NCI-H226 (cell line): ENCODE data around the gene FKBP1B.
A peak's percentile ranks its signal among the peaks of the same experiment; 100 is the strongest.

Experiments used
- DNase-seq: peaks from one replicate; pipeline ENCODE4 v3.0.0-alpha.2; 2015

Gene FKBP1B

DNA sequence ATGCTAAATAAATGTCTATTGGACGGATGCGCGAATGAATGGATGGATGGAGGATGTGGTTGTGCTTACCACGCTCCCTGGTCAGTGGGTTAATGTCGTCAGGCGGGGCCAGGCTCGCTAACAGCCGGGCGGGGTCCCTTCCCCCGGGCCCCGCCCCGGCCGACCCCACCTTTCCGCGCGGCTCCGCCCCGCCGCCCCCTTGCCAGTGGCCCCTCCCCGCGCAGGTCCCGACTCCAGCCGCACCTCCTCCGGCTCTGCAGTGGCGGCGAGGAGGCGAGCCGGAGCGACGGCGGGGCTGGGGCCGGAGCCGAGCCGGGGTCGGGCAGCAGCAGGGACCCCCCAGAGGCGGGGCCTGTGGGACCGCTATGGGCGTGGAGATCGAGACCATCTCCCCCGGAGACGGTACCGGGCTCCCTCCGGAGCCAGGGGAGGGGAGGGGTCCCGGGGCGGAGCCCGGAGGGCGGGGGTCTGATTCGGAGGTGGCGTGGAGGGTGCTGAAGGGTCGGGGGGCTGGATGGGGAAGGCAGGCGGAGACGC lies at the start of gene FKBP1B:
TSS of gene FKBP1B (plus strand) at position 257 of the 537 bp plus-strand sequence. CDS start at position 366, 109 bp downstream.
- peak; percentile 39 for DNase-seq

DNA sequence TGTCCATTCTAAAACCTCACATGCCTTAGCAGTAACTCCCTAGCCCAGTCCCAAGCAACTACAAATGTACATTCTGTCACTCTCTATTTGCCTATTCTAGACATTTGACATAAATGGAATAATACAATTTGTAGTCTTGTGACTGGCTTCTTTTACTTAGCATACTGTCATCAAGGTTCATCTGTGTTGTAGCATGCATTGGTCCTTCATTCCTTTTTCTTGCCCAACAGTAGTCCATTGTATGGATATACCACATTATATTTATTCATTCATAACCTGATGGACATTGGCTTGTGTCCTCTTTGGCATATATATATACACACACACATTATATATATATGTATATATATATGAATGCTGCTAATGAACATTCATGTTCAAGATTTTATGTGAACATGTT lies 41.8 kb upstream of the FKBP1B start:
- DNase-seq: no peak

DNA sequence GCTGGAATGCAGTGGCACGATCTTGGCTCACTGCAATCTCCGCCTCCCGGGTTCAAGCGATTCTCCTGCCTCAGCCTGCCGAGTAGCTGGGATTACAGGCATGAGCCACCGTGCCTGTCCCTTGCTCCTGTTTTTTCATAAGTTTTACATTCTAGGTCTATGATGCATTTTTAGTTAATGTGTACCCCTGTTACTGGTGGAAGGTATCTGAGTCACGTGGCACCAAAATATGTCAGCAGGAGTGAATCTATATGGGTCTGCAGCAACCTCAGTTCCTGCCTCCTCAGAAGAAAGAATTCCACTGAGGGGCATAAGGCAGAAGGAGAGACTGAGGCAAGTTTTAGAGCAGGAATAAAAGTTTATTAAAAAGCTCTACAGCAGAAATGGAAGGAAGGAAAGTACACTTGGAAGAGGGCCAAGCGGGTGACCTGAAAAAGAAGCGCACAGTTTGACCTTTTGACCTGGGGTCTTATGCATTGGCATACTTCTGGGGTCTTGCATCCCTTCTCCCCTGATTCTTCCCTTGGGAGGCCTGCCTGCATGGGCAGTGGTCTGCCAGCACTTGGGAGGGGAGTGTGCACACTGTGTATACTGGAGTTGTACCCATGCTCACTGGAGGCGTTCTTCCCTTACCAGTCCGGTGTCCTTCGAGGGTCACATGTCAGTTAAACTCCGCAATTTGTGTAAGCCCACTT lies 40.7 kb upstream of the FKBP1B start:
- no peak for DNase-seq

DNA sequence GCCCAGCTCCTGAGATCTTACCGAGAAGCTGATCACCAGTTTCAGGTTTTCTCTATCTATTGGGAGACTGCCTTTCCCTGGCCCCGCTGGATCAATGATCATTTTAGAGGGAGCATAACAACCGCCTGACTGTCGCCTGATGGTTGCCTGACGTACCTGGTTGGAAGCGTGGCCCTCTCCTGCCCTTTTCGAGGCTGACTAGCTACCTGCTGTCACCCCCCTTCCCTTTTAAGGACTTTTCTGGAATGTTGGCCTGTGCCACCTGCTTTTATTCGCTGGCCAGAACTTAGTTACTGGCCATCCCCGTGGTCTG lies 40.2 kb upstream of the FKBP1B start:
- DNase-seq: no peak

DNA sequence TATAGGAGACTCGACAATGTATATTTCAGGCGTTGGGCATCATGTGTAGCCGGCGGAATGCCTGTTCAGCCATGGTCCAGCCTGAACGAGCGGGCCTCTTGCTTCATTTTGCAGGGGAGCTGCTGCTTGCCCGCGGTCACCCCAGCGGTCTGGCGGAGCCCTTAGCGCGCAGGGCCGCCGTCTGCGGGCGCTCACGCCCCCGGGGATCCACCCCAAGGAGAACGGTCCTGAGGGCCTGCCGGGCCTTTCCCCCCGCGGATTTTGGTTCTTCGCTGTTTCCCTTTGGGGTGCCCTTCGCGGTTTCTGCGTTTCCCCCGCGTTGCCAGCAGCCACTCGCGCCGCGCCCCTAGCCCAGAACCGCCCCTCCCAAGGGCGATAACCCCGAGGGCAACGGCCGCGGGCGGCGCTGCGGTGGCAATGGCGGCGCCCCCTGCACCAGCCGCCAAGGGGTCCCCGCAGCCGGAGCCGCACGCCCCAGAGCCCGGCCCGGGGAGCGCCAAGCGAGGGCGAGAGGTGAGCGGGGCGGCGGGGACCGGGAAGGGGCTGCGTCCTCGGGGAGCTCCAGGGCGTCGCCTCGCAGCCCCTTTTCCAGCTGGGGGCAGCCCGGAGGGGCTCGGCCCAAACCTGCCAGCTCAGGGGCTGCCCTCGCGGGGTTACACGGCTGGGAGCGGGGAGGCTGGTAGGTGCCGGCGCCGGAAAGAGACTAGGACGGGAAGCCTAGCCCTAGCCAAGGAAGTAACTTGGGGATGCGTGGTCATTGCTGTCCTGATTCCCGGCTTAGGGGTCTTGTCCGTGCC lies 39.7 kb upstream of the FKBP1B start, which contains the start of gene MFSD2B:
TSS of gene MFSD2B (plus strand) at position 406 of the 797 bp plus-strand sequence. CDS start at position 418, 12 bp downstream.
- no peak for DNase-seq

DNA sequence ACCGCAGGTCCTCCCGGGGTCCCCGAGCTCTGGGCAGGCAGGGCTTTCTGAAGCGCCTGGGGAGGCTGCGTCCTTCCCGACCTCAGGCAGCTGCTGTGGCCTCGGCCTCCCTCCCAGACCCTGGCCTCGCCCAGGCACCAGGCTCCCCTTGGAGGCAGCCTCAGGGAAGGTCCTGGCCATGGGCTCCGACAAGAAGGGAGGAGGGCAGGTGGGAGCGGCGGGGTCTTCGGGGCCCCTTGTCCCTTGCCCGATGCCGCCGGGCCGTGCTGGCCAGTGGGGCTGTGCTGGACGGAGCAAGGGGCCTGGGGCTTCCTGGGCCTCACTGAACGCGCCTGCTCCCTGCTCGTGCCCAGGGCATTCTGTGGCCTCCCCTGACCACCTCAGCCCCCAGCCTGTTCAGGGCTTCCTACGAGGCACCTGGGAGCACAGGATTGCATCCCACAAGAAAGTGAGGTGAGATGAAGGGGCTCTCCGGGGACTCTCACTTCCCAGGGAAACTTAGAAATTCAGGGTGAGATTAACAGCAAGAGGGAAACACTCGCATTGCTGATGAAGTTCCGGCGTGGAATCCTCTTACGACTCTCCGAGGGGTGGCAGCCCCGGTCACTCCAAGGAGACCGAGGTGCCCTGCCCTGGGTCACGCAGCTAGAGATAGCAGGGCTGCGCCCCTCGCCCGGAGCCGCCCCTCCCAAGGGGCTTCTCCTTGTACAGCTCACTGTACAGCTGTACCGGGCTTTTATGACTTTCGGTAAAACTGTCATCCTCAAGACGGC lies 38.9 kb upstream of the FKBP1B start:
- no peak for DNase-seq

DNA sequence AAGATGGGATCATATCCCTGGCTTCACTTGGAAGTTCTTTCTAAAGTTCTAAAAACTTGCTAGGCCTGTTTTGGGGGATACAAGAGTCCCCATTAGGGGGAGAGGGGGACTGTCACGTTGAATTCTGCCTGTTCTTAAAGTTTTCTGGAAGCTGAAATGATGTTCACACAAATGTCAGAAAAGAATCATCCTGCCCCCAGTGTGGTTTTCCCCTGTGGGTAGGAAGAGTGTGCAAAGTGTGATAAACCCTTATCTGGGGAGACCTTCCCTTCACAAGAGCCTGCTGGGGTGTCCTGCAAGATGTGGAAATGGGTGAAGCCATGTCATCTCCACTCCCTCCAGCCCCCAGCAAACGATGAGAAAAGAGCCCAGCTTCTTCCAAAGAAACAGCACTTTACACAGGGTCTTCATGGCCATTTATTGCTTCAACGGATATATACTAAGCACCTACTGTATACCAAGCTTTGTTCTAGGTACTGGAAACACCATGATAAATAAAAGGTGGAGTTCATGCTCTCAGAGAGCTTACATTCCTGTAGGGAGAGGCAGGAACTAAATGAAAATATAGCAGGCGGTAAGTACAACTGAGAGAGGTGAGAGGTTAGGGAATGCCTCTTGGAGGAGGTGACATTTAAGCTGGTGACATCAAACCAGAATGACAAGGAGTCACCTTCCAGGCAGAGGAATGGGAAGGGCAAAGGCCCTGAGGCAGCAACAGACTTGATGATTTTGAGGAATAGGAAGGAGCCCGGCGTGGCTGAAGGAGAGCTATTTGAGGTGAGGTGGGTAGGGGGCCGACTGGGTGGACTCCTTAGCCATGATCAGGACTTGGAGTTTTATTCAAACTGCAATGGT lies 38.1 kb upstream of the FKBP1B start:
- no peak for DNase-seq

DNA sequence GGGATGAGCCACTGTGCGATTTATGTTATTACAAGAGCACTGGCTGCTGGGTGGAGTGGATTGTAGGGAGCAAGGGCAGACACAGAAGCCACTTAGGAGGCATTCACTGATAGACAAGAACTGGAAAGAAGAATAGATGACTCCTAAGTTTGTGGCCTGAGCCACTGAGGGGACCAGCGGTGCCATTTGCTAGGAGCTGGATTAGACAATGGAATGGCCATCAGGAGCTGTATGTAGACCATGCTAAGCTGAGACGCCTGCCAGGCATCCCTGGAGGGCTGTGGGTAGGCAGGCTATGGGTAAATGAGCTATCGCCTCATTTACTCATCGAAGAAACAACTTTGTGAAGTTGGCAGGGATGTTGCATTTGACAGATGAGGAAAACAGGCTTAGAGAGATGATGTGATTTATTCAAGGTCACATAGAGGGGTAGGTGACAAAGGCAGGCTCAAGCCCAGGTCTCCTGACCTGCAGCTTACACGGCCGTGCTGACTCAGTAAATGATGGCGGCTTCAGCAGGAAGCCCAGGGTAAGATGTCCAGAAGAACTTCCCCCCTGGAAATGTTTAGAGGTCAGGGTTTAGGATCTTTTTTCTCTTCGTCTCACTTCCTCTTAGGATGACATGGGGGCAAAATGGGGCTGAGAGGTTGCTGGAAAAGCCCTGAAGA lies 36.9 kb upstream of the FKBP1B start:
- no peak for DNase-seq

DNA sequence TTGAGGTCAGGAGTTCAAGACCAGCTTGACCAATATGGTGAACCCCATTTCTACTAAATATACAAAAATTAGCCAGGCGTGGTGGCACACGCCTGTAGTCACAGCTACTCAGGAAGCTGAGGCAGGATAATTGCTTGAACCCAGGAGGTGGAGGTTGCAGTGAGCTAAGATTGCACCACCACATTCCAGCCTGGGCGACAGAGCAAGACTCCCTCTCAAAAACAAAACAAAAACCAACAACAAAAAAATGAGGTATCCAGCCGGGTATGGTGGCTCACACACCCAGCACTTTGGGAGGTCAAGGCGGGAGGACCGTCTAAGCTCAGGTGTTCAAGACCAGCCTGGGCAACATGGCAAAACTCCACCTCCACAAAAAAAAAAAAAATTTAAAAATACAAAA lies 34.6 kb upstream of the FKBP1B start:
- peak; percentile 25 for DNase-seq

DNA sequence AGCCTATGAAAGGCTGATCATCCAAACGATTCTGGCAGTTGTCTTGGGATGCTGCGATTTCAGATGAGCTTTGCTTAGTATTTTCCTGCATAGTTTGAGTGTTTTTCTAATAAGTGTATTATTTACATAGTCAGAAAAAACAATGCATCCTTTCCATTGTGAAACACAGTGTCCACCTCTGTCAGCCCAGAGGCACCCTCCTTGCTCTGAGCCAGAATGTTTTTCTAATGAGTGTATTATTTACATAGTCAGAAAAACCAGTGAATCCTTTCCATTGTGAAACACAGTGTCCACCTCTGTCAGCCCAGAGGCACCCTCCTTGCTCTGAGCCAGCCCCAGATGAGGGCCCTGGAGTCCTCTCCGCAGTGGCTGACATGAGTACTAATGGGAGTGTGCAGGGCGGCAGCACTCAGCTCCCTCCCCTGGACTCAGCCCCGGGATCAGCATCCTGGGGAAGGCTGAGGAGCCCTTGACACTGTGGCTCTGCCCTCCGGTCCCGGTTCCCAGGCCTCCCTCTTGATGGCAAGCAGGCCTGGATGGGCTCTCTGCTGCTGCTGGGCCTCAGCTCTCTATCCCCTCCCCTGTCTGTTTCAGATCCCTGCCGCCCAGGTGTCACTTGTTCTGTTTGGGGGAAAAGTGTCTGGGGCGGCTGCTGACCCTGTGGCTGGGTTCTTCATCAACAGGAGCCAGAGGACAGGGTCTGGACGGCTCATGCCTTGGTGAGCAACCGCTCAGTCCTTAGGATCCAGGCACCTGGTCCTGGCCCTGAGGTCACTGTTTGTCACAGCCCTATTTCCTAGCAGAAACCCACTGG lies 33.8 kb upstream of the FKBP1B start:
- DNase-seq: peak; percentile 88

DNA sequence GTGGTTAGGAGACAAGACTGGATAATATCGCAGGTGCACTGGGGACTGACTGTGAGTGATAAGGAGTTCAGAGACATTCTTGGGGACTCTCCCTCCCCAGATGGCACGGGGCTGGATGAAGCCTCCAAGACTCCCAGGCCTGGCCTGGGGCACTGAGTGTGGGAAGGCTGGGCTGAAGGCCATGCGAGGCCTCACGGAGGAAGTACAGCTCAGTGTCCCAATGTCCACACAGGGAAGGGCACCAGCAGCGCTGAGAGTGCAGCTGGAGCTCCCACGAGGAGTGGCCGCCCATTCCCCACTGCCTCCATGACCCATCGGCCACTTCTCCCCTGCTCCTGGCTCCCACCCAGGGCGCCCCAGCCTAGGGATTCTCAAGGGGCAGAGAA lies 33.2 kb upstream of the FKBP1B start:
- no peak for DNase-seq

DNA sequence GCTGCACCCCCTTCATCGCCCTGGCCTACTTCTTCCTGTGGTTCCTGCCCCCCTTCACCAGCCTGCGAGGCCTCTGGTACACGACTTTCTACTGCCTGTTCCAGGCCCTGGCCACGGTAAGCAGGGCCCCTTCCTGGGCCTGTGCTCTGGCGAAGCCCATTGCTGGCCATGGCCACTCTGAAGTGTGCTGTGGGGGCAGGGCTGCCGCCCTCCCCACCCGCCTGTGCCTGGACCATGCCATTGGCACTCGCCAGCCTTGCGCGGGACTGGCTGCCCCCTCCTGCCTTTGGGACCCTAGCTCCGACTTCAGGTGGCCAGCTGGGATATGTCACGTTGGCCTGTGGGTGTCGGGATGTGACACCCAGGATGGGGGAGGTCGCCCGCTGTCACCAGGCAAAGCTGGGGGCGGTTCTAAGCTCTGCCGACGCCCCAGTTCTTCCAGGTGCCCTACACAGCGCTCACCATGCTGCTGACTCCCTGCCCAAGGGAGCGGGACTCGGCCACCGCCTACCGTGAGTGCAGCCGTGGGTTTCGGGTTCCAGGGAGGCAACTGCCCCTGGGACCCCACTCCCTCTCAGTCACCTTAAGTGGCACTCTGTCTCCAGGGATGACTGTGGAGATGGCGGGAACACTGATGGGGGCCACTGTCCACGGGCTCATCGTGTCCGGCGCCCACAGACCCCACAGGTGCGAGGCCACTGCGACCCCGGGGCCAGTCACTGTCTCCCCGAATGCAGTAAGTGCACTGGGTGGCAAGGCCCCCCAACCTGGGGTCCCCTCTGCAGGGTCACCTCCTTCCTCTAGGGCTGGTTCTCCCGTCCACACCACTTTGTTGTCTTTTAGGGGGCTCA lies 32.5 kb upstream of the FKBP1B start:
- no peak for DNase-seq

DNA sequence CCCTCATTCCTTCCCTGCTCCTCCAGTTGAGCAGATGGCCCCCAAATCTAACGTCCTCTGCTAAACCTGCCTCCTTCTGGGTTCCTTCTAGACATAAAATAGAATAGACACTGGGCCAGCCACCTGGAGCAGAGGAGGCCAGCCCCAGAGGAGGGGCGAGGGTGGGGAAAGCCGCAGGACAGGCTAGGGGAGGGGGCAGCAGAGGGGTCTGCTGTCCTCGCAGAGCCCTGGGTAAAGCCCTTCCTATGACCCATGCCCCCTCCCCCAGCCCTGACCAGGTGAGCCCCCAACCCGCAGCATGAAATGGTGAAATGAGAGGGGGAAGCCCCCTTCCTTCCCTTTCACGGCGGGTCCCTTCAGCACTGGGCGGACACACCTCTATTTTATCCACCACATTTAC lies 31.8 kb upstream of the FKBP1B start:
- no peak for DNase-seq

DNA sequence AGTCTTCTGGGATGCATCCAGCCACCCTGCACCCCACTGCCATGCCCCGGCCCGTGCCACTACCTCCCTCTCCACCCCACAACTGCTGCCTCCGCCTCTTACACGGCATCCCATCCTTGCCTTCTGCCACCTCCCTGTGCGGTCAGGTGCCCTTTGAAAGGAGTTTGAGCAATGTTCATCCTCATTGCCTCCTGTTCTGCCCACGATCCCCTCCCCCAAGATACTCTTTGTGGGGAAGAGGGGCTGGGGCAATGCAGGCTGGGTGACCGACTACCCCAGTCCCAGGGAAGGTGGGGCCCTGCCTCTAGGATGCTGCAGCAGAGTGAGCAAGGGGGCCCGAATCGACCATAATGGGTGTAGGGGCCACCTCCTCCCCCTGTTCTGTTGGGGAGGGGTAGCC lies 31.3 kb upstream of the FKBP1B start:
- no peak for DNase-seq

DNA sequence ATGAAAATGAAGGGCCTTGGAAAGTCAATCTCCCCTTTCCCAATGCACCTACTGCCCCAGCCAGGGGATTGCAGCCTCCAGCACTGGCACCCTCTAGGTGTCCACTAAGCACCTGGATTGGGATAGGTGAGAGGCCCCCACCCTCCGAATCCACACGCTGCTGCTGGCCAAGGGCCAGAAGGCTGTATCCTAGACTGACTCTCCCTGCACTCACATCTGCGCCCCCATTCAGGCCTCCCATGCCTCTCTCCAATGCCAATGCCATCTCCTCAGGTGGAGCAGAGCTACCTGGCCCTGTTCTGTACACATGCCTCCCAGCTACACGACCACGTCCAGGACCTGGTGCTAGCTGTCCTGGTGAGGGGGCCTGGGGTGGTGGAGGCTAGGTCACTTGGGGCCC lies 29.8 kb upstream of the FKBP1B start:
- DNase-seq: no peak

DNA sequence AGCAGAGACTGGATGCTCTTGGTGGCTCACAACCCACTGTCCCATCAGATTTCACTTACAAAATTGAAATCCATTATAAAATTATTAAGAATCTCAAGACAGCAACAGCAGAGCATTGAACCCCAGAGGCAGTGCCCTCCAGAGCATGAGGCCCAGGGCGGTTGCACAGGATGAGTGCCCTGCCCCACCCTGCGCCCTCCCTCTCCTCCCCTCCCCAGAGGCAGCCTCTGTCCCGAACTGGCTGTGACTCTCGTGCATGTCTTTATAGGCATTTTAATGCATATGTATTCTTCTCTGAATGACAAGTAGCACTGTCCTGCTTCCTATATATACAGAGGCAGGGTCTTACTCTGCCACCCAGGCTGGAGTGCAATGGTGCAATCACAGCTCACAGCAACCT lies 29.3 kb upstream of the FKBP1B start:
- DNase-seq: no peak

DNA sequence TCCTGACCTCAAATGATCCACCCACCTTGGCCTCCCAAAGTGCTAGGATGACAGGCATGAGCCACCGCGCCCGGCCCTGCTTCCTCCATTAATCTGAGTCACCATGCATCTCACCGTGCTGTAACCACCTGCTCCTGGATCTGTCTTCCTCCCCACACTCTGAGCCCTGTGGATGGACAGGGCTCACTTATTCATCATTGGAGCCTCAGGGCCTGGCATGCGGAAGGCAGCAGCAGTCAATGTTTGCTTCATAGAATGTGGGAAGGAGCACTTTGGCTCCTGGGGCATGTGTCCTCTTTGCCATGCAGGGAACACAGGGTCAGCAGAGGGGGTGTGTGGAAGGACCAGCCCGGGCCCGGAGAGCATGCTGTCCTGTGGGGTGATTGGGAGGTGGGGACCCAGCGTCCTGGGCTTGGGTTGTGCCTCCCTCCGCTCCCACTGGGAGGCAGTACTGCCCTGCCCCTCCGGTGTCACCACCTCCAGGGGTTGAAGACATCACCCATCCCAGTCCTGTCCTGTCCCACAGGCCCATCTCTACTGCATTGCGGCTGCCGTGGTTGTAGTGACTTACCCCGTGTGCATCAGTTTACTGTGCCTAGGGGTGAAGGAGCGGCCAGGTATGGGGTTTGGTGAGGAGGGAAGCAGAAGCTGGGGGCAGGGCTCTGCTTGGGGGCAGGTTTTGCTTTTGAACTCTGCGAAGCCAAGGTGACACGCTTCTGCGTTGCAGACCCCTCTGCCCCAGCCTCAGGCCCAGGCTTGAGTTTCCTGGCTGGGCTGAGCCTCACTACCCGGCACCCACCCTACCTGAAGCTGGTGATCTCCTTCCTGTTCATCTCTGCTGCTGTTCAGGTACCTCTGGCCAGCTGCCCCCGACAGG lies 28.2 kb upstream of the FKBP1B start:
- peak; percentile 25 for DNase-seq

DNA sequence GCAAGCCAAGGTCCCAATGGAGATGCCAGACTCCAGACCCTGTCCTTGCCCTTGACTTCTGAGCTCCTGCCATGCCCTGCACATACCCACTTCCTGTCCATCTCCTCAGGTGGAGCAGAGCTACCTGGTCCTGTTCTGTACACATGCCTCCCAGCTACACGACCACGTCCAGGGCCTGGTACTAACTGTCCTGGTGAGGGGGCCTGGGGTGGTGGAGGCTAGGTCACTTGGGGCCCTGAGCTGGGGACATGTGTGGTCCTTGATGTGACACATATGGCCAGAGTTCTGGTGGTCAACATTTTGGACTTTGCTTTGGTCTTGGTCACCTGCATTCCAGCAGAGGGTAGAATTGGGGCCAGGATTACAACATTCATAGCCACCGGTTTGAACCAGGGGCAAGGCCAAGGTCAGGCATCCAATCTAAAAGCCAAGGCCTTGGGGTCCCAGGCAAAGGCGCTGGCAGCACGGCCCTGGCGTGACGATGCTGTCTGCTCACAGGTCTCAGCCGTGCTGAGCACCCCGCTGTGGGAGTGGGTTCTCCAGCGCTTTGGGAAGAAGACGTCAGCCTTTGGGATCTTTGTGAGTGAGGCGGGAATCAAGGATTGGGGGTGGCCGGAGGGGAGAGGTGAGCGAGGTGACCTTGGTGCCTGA lies 27.1 kb upstream of the FKBP1B start:
- DNase-seq: no peak
